Non-pigmented ciliary epithelial cell (primary cell): ENCODE data around the gene LONRF3.
"Not testable (repeated sequence)": the region's sequence is repeated elsewhere in the genome, so short reads cannot be mapped to it uniquely, and the experiment has no call there.

ENCODE experiments used
- DNase-seq: peaks from one replicate; pipeline ENCODE4 v3.0.0-alpha.2; 2010; ENCODE audit warnings: low read depth

The LONRF3 gene

DNA sequence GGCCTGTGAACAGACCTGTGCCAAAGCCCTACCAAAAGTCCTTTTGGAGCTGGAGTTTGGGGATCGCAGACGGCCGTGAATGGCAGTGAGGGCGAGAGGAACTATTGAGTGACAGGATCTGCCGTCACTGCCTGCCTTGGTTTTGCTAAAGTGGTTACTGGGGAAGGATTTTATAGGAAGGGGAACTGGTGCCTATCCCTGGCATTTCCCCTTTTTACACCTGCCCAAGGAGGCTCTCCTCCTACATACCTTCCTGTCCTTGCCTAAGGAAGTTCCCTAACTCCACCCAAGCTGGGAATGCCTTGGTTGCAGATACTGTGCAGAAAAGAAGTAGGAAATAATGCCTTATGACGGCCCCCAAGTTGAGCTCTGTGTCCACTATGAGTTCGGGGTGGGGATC lies 14.5 kb downstream of the LONRF3 start:
- no peak for DNase-seq

- no peak for DNase-seq
Observed at GRCh38 chrX:118989886-118990285, 15.5 kb downstream of the LONRF3 start.

DNA sequence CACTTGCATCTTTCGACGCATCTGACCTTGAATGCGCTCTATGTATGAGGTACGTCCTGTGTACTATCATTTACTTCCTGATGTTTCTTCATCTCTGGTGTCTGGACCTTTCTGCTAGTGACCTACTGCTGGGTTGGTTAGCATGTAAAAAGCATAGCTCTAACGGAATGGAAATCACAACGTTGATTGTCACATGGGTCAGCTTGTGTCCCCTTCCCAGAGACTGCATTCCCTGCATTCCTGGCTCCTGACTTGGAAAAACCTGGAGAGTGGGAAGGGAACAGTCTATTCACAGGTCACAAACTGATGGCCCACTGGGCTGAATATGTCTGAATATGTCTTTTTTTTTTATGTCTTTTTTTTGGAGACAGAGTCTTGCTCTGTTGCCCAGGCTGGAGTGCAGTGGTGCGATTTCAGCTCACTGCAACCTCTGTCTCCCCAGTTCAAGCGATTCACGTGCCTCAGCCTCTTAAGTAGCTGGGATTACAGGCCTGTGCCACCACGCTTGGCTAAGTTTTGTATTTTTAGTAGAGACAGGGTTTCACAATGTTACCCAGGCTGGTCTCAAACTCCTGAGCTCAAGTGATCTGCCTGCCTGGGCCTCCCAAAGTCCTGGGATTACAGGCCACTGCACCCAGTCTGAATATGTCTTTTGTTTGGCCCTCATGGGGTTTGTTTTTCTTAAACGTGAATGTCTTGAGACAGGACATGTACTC lies 16.3 kb downstream of the LONRF3 start:
- DNase-seq, result no peak

DNA sequence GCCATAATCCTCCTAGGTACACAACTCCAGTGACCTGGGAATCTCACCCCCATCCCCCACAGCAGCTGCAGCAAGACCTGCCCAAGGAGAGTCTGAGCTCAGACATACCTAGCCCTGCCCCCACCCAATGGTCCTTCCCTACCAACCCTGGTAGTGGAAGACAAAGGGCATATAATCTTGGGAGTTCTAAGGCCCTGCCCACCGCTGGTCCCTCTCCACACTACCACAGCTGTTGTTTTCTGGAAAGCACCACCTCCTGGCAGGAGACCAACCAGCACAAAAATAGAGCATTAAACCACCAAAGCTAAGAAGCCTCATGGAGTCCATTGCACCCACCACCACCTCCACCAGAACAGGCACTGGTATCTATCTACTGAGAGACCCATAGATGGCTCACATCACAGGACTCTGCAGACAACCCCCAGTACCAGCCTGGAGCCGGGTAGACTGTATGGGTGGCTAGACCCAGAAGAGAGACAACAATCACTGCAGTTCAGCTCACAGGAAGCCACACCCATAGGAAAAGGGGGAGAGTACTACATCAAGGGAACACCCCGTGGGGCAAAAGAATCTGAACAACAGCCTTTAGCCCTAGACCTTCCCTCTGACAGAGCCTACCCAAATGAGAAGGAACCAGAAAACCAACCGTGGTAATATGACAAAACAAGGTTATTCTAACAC lies 18.2 kb downstream of the LONRF3 start:
- DNase-seq, result not testable (repeated sequence)

GRCh38 chrX:119003462-119003861 lies 29.0 kb downstream of the LONRF3 start:
- no peak for DNase-seq

- DNase-seq, result no peak
Observed at GRCh38 chrX:119004920-119005524, 30.6 kb downstream of the LONRF3 start.

DNA sequence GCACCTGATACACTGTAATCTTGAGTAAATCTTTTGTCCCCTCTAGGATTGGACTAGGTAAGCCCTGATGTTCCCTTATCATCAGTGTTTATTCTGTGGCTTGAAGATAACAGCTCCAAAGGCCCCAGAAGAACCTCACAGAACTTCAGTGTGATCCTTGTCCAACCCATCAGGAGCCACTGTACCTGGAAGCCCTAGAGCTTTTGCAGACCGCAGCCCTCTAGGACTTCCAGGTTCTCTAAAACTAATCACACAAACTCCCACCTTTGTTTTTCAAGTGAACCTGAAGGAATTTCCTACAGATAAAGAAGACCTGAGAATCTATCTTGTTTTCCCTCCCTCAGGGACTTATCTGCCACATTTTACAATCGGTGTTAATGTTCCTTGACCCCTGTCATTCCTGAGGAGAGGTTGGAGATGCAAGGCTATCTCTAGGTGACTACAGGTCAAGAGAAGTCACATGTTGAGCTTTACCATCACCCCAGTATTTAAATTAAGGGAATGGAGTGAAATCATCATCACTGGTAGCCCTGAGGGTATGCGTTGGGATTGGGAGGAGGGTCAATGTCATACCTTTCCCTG lies 32.9 kb downstream of the LONRF3 start:
- DNase-seq, result no peak

- DNase-seq, result no peak
Observed at GRCh38 chrX:119008110-119008744, 33.8 kb downstream of the LONRF3 start.

GRCh38 chrX:119009071-119009470 lies 34.7 kb downstream of the LONRF3 start:
- no peak for DNase-seq

DNA sequence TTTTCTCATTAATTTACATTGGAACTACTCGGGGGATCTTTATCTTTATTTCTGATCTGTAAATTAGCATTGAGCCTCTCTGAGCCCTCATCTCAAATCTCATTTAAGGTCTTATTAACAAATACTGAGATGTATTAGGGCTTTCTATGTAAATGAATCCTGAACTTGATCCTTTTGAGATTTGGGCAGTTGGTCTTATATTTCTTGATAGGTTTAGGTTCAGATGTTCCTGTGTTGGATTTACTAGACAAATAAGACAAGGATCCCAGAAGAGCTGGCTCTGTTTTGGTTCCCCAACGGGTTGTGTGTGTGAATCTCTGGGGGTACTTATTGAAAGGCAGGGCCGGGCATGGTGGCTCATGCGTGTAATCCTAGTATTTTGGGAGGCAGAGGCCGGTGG lies 36.1 kb downstream of the LONRF3 start:
- no peak for DNase-seq

- DNase-seq, result no peak
Observed at GRCh38 chrX:119013164-119013563, 38.7 kb downstream of the LONRF3 start.

GRCh38 chrX:119015407-119016237 lies 41.2 kb downstream of the LONRF3 start:
- DNase-seq, result peak; percentile 54

DNA sequence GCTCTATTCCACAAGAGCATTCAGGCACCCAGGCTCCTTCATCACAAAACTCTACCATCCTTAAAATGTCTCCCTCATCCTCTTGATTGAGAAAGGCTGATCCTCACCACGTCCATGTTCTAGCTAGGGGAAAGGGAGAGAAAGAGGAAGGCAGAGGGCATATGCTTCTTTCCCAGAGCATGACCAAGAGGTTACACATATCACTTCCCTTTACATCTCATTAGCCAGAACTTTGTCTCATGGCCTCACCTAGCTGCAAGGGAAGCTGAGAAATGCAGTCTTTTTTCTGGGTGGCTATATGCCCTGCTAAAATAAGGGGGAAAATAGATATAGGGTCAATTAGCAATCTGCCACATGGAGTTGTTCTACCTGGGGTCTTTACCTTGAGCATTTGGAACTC lies 42.7 kb downstream of the LONRF3 start:
- no peak for DNase-seq

DNA sequence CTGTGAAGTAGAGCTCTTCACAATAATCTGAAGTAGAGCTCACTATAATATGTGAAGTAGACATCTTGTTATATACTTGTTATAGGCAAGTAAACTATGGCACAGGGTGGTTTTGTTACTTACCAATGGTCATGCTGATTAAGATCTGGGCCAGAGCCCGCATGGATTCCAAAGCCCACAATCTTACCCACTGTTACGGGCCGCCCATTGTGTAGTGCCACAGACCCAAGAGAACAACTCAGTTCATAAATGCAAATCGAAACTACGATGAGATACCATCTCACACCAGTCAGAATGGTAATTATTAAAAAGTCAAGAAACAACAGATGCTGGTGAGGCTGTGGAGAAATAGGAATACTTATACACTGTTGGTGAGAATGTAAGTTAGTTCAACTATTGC lies 51.5 kb downstream of the LONRF3 start:
- DNase-seq, result no peak

- DNase-seq, result not testable (repeated sequence)
Observed at GRCh38 chrX:119026344-119026743, 51.9 kb downstream of the LONRF3 start.

DNA sequence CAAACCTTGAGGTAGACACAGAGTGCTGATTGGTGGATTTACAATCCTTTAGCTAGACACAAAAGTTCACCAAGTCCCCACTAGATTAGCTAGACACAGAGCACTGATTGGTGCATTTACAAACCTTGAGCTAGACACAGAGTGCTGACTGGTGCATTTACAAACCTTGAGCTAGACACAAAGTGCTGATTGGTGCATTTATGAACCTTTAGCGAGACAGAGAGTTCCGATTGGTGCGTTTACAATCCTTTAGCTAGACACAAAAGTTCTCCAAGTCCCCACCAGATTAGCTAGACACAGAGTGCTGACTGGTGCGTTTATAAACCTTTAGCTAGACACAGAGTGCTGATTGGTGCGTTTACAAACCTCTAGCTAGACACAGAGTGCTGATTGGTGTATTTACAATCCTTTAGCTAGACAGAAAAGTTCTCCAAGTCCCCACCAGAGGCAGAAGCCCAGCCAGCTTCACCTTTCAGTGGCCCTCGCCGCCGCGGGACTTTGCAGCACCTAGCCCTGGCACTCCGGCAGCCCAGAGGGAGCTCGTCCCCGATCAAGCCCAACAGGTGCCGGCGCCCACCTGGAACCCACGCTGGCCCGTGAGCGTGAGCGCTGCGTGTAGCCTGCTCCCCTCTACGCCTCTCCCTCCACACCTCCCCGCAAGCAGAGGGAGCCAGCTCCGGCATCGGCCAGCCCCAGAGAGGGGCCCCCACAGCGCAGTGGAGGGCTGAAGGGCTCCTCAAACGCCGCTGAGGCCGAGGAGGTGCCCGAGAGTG lies 53.7 kb downstream of the LONRF3 start:
- not testable (repeated sequence) for DNase-seq

DNA sequence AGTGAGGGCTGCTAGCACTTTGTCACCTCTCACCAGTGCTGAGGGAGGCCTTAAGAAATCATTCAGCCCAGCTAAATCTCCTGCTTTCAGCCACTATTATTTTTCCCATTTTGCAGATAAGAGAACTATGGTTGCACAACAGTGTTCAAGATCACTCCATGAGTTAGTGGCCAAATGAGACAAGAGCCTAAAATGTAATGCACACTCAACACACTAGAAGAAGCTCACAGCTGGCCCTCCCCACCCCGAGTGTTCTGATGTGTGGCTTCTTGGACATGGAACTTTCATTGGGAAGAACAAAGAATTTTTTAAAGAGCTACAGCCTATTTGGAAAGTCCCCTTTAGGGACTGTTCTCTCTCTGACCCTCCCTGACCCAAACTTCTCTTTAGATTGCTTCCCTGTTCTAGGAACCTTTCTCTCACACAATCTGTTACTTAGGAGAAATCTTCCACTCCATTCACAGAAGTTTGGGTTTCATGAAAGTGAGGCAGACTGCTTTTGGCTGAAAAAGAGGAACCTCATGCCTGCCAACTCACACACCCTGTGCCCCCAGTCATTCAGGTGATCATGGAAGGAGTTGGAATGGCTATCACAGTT lies 54.4 kb downstream of the LONRF3 start:
- DNase-seq, result no peak

- not testable (repeated sequence) for DNase-seq
Observed at GRCh38 chrX:119029656-119030055, 55.2 kb downstream of the LONRF3 start.

DNA sequence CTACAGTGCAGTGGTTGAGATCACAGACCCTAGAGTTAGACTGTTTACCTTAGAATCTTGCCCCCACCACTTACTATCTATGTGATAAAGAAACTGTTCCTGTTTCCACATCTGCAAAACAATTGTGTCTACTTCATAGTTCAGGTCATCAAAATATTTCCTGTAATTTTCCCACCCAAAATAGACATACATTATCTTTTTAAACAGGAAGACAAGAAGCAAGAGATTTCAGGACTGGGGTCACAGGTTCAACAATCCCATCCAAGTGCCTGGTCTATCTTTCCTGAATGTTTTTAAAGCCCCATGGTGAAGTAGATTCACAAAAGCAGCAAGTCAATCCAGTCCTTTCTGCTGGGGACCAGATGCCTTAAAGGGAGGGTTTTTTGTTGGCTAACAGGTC lies 56.6 kb downstream of the LONRF3 start:
- no peak for DNase-seq
